Vagina (tissue), 2 donors: ENCODE data around the gene PRRT4. TPM values are rescaled to one million over a fixed set of nuclear protein-coding genes. Genes with fewer than 3 reads are reported as not detected.
A peak's percentile ranks its signal among the peaks of the same experiment; 100 is the strongest.

Experiments used
- DNase-seq, 2 donors: peaks; one replicate each; pipeline ENCODE4 v3.0.0-alpha.2; 2017; ENCODE audit errors: extremely low spot score in 2 of 2
- H3K27ac ChIP-seq: fragments of 200-600 bp; sonication (generic); one replicate; pipeline ENCODE4 v1.5.1; 2019
- H3K27me3 ChIP-seq: fragments of 200-600 bp; sonication (generic); one replicate; pipeline ENCODE4 v1.5.1; 2019
- H3K36me3 ChIP-seq, 2 donors: fragments of 200-600 bp; sonication (generic); one replicate each; pipeline ENCODE4 v1.5.1; 2017 to 2019
- H3K4me1 ChIP-seq: fragments of 200-600 bp; sonication (generic); one replicate; pipeline ENCODE4 v1.5.1; 2019
- H3K4me3 ChIP-seq, 2 donors: fragments of 200-600 bp; sonication (generic); 1 replicate in 1 of 2; 2 replicates in 1 of 2; pipeline ENCODE4 v1.5.1; 2016 to 2019
- H3K9me3 ChIP-seq: fragments of 200-600 bp; sonication (generic); one replicate; pipeline ENCODE4 v1.5.1; 2019
- POLR2A ChIP-seq, 2 donors: fragments of 450-650 bp; IDR thresholded peaks; one replicate each; pipeline ENCODE4 v1.6.1; 2017; ENCODE audit warnings: antibody characterized with exemption in 2 of 2, mild to moderate bottlenecking in 2 of 2, moderate library complexity in 2 of 2
- POLR2AphosphoS5 ChIP-seq, 2 donors: sonication (generic); formaldehyde crosslinking; IDR thresholded peaks; one replicate each; pipeline ENCODE4 v1.9.0; 2017; ENCODE audit warnings: antibody characterized with exemption in 2 of 2, mild to moderate bottlenecking in 2 of 2, low read depth in 1 of 2; ENCODE audit not compliant: insufficient read depth in 1 of 2
- intact Hi-C: fragments of 100-400 bp; cut with DNase I; formaldehyde crosslinking; loops from one replicate; pipeline ENCODE4 v1.15.1; 2023
- total RNA-seq: library from RNA; depleted of rRNA; stranded (reverse); fragments of >200 nt; gene quantifications from one replicate; pipeline ENCODE4 v1.2.3, GENCODE V29; 2016
- TF ChIP-seq, protein P1 (sequence below), 3 experiments: fragments of 450-650 bp in 2 of 3; fragments of 200-600 bp in 1 of 3; sonication (generic) in 1 of 3; IDR thresholded peaks; one replicate each; pipeline ENCODE4 v1.5.1; 2017 to 2019; ENCODE audit warnings: antibody characterized with exemption in 3 of 3, mild to moderate bottlenecking in 2 of 3, moderate library complexity in 2 of 3

PRRT4 gene
- total RNA-seq, 1 donor from 2014 or later, result 7.6 TPM

DNA sequence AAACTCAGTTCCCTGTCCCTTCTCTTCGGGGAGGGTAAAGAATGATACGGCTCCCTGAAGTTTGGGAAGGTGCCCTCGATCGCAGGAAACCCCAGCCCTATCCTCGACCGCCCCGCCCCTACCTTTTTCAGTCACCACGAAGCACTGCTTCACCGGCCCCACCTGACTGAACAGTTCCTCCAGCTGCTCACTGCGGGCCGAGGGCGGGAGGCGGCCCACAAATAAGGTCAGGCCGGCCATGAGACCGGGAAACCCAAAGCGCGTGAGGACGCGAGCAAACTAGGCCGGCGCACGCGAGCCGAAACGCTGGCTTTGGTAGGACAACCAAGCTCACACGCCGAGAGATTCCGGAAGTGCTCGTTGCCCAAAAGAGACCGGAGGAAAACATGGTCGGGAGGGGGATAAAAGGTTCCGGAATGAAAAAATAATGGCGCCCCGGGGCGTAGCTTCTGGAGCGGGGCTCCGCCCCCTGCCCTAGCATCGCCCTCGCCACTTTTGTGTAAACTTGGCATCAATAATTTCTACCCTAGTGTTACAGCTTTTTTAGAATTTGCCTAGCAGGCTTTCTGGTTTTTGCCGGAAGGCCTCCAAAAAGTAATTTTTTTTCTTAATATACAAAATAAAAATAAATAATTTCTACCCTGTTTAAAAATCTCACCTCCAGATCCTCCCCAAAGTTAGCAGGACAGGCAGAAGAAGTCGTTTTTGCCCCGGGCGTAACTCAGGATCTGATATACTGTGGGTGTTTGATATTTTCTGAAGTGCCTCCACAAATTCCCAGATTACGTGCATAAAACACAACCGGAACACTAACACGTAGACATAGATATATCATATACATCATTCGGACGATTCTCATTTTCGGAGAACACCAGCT lies 17.7 kb downstream of the PRRT4 start, which contains the start of gene RBM28:
TSS of gene RBM28 (minus strand) at position 355 of the 877 bp plus-strand sequence. CDS start at position 240, 115 bp downstream.
- intact Hi-C loops, result no loop called here
- H3K27ac ChIP-seq, result peak within 1 kb of the TSS; percentile 76
- TF ChIP-seq POLR2A (IDR thresholded peaks at IDR 0.05) (peak in 1 of 2 donors; percentile 20), POLR2AphosphoS5 (IDR thresholded peaks at IDR 0.05; ENCODE audit: insufficient read depth in 1 of 2, low read depth in 1 of 2) (peak; percentile 84 to 95)
- TF ChIP-seq, protein P1, sequence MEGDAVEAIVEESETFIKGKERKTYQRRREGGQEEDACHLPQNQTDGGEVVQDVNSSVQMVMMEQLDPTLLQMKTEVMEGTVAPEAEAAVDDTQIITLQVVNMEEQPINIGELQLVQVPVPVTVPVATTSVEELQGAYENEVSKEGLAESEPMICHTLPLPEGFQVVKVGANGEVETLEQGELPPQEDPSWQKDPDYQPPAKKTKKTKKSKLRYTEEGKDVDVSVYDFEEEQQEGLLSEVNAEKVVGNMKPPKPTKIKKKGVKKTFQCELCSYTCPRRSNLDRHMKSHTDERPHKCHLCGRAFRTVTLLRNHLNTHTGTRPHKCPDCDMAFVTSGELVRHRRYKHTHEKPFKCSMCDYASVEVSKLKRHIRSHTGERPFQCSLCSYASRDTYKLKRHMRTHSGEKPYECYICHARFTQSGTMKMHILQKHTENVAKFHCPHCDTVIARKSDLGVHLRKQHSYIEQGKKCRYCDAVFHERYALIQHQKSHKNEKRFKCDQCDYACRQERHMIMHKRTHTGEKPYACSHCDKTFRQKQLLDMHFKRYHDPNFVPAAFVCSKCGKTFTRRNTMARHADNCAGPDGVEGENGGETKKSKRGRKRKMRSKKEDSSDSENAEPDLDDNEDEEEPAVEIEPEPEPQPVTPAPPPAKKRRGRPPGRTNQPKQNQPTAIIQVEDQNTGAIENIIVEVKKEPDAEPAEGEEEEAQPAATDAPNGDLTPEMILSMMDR (IDR thresholded peaks at IDR 0.05), result no peak
- peaks cover 30% of the 10 kb centered on the region for H3K4me1 ChIP-seq
- no peaks in the 10 kb centered on the region for H3K27me3 ChIP-seq
- DNase-seq, result no peak
- peak within 1 kb of the TSS; percentile 79 to 81 for H3K4me3 ChIP-seq
- H3K36me3 ChIP-seq, result peaks cover 0 to 7% of the 10 kb centered on the region in 2 donors
- no peaks in the 10 kb centered on the region for H3K9me3 ChIP-seq

DNA sequence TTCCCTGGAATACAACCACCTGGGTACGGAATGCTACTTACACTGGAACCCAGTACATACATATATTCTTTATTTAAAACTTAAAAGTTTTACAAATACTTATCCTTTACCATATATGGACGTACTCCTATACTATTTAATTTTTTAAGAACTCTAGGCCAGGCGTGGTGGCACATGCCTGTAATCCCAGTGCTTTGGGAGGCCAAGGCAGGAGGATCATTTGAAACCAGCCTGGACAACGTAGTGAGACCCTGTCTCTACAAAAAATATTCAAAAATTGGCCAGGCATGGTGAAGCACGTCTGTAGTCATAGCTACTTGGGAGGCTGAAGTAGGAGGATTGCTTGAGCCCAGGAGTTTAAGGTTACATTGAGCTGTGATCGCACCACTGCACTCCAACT lies 19.8 kb downstream of the PRRT4 start:
- Histone ChIP-seq H3K4me3 (no peak overlapping the region), H3K4me1 (peaks cover 30% of the 10 kb centered on the region), H3K27me3 (no peaks in the 10 kb centered on the region), H3K36me3 (peaks cover 0 to 28% of the 10 kb centered on the region in 2 donors), H3K9me3 (no peaks in the 10 kb centered on the region), H3K27ac (no peak overlapping the region)
- TF ChIP-seq POLR2A (IDR thresholded peaks at IDR 0.05), result no peak
- TF ChIP-seq, protein P1 (IDR thresholded peaks at IDR 0.05), result no peak
- no peak for TF ChIP-seq POLR2AphosphoS5 (IDR thresholded peaks at IDR 0.05; ENCODE audit: insufficient read depth in 1 of 2, low read depth in 1 of 2)
- DNase-seq, result no peak
- intact Hi-C loops, result no loop called here

DNA sequence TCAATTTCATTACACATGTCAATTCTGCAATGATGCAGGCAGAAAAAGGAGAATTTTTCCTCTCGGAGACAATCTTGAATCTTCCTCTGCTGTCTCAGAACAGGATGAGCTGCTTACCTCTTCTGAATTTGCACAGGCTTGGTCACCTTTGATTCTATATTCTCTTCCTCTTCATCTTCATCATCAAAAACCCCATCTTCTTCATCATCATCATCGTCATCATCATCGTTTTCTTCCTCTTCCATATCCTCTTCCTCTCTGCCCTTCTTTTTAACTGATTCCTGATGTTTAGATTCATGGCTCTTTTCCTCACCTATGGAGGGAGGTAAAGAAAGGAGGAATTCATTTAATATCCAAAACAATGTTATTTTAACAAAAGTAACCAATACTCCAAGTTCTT lies 25.8 kb downstream of the PRRT4 start:
- Histone ChIP-seq H3K27ac (no peak overlapping the region), H3K36me3 (peaks cover 0 to 83% of the 10 kb centered on the region in 2 donors), H3K4me1 (no peaks in the 10 kb centered on the region), H3K9me3 (no peaks in the 10 kb centered on the region), H3K4me3 (no peak overlapping the region), H3K27me3 (no peaks in the 10 kb centered on the region)
- intact Hi-C loops, result no loop called here
- TF ChIP-seq, protein P1 (IDR thresholded peaks at IDR 0.05), result no peak
- TF ChIP-seq POLR2A (IDR thresholded peaks at IDR 0.05) (no peak), POLR2AphosphoS5 (IDR thresholded peaks at IDR 0.05; ENCODE audit: insufficient read depth in 1 of 2, low read depth in 1 of 2) (no peak)
- no peak for DNase-seq

DNA sequence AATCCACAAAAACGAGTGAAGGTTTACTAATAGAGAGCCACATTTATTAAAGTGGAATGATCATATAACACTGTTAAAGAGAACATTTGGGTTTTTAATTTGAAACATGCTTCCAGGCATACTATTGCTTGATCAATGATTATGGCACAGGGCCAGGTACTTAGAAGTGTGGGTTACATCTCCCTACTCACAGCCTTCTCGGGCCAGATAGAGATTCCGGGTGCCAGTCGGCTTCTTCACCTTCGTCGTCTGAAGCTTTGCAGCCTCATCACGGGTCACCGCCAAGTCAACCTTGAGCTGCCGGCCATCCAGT lies 37.2 kb downstream of the PRRT4 start:
- no peaks in the 10 kb centered on the region for H3K27me3 ChIP-seq
- no peaks in the 10 kb centered on the region for H3K9me3 ChIP-seq
- no peak overlapping the region for H3K4me3 ChIP-seq
- intact Hi-C loops, result no loop called here
- TF ChIP-seq, protein P1 (IDR thresholded peaks at IDR 0.05), result no peak
- TF ChIP-seq POLR2A (IDR thresholded peaks at IDR 0.05) (no peak), POLR2AphosphoS5 (IDR thresholded peaks at IDR 0.05; ENCODE audit: insufficient read depth in 1 of 2, low read depth in 1 of 2) (no peak)
- DNase-seq, result no peak
- H3K27ac ChIP-seq, result no peak overlapping the region
- H3K4me1 ChIP-seq, result no peaks in the 10 kb centered on the region
- peaks cover 0 to 72% of the 10 kb centered on the region in 2 donors for H3K36me3 ChIP-seq
